PC-3 (cell line): ENCODE measurements around the gene EPG5.

Experiments
- EZH2 ChIP-seq: fragments of 300-600 bp; sonication (generic); IDR thresholded peaks from one replicate; pipeline ENCODE4 v1.6.1; 2017; ENCODE audit warnings: antibody characterized with exemption, mild to moderate bottlenecking, low read length; ENCODE audit not compliant: unreplicated experiment
- TF ChIP-seq, protein P1 (sequence below): fragments of 300-600 bp; sonication (generic); conservative IDR thresholded peaks from 2 replicates; pipeline ENCODE4 v1.5.1; 2017; ENCODE audit warnings: antibody characterized with exemption, low read depth, mild to moderate bottlenecking, low read length

DNA sequence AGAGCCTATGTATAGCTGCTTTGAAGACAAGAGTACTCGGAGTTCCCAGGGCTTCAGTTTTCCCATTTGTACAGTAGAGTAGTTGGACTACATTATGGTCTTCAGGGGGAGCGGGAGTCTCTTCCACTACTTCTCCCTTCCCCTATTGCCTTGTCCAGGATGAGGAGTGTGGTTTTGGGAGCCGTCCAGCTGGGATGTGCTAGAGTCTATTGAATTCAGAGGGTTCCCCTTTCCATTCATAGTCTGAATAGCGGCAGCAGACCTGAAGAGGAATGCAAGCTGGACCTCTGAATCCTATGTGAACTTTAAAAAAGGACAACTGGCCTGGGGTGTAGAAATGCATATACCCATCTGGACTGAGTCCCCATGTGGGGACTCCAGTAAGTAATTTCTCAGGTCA is 43.5 kb upstream of the EPG5 start:
- TF ChIP-seq, protein P1, sequence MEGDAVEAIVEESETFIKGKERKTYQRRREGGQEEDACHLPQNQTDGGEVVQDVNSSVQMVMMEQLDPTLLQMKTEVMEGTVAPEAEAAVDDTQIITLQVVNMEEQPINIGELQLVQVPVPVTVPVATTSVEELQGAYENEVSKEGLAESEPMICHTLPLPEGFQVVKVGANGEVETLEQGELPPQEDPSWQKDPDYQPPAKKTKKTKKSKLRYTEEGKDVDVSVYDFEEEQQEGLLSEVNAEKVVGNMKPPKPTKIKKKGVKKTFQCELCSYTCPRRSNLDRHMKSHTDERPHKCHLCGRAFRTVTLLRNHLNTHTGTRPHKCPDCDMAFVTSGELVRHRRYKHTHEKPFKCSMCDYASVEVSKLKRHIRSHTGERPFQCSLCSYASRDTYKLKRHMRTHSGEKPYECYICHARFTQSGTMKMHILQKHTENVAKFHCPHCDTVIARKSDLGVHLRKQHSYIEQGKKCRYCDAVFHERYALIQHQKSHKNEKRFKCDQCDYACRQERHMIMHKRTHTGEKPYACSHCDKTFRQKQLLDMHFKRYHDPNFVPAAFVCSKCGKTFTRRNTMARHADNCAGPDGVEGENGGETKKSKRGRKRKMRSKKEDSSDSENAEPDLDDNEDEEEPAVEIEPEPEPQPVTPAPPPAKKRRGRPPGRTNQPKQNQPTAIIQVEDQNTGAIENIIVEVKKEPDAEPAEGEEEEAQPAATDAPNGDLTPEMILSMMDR = no peak
- no peak for TF ChIP-seq EZH2
